MCF 10A (cell line): ENCODE results near the gene MIB1. TPM values are rescaled to one million over a fixed set of nuclear protein-coding genes. Genes with fewer than 3 reads are reported as not detected.
A peak's percentile ranks its signal among the peaks of the same experiment; 100 is the strongest.

Source experiments
- BruUV-seq: library from RNA; stranded (reverse); fragments of 400-500 nt; replicated peaks from 2 replicates; lab custom pipeline; 2021; lab: Mats Ljungman, UMichigan
- CTCF ChIA-PET: fragments of 300-600 bp; sonication (Branson Sonifier 250); formaldehyde crosslinking; extraction: SDS; loops from one replicate; lab custom pipeline; 2021; ENCODE audit warnings: antibody characterized with exemption, inconsistent platforms; lab: Yijun Ruan, JAX
- POLR2A ChIA-PET: fragments of 300-600, 350-650 bp; sonication (Branson Sonifier 250); formaldehyde crosslinking; extraction: SDS; loops from one replicate; lab custom pipeline; 2020; ENCODE audit warnings: antibody characterized with exemption, inconsistent platforms; lab: Yijun Ruan, JAX
- DNase-seq: peaks from one replicate; pipeline ENCODE4 v3.0.0-alpha.2; 2018; ENCODE audit not compliant: unreplicated experiment
- H3K27ac Mint-ChIP-seq: one replicate; pipeline ENCODE4 v1.8.0; 2022; ENCODE audit warnings: mild to moderate bottlenecking, low read depth, mixed read lengths; ENCODE audit not compliant: unreplicated experiment
- H3K27me3 Mint-ChIP-seq: one replicate; pipeline ENCODE4 v1.8.0; 2022; ENCODE audit warnings: mixed read lengths; ENCODE audit not compliant: insufficient read depth, unreplicated experiment
- H3K36me3 Mint-ChIP-seq: one replicate; pipeline ENCODE4 v1.8.0; 2022; ENCODE audit warnings: mild to moderate bottlenecking, moderate library complexity, mixed read lengths; ENCODE audit not compliant: insufficient read depth, unreplicated experiment
- H3K4me1 Mint-ChIP-seq: one replicate; pipeline ENCODE4 v1.8.0; 2022; ENCODE audit warnings: mixed read lengths; ENCODE audit not compliant: insufficient read depth, unreplicated experiment
- H3K4me3 Mint-ChIP-seq: one replicate; pipeline ENCODE4 v1.8.0; 2022; ENCODE audit warnings: mild to moderate bottlenecking, moderate library complexity, mixed read lengths; ENCODE audit not compliant: unreplicated experiment
- H3K9me3 Mint-ChIP-seq: one replicate; pipeline ENCODE4 v1.8.0; 2022; ENCODE audit warnings: mixed read lengths; ENCODE audit not compliant: unreplicated experiment
- CTCF ChIP-seq: fragments of 200-600 bp; IDR thresholded peaks from one replicate; pipeline ENCODE4 v1.8.0; 2022; ENCODE audit warnings: antibody characterized with exemption, mild to moderate bottlenecking; ENCODE audit not compliant: unreplicated experiment
- intact Hi-C: fragments of 100-400 bp; cut with micrococcal nuclease; formaldehyde crosslinking; loops from 2 replicates; pipeline ENCODE4 v1.14.1; 2022
- total RNA-seq: library from RNA; stranded (reverse); gene quantifications from 2 replicates; pipeline ENCODE4 v1.2.3, GENCODE V29; 2022

Gene MIB1
- total RNA-seq, 1 experiment from 2014 or later = 40.5 TPM

GRCh38 chr18:21820811-21821143 lies 80.2 kb downstream of the MIB1 start:
- H3K4me1 Mint-ChIP-seq = peaks cover 1% of the 10 kb centered on the region
- CTCF ChIA-PET = interaction anchor here (0.6 to 4.1 kb wide), 12 partner anchors 10 to 1222 kb away, joined by 3 to 25 read pairs (median 3); no protein-coding TSS in a partner anchor
- H3K36me3 Mint-ChIP-seq = peaks cover 41% of the 10 kb centered on the region
- POLR2A ChIA-PET = interaction anchor here (1.3 kb wide), 2 partner anchors 29 to 116 kb away, joined by 3 to 5 read pairs; partner anchors contain the start of gene ABHD3
- no peak for DNase-seq
- no peak overlapping the region for H3K4me3 Mint-ChIP-seq
- H3K9me3 Mint-ChIP-seq = no peaks in the 10 kb centered on the region
- TF ChIP-seq CTCF = no peak
- H3K27me3 Mint-ChIP-seq = no peaks in the 10 kb centered on the region
- no peak overlapping the region for H3K27ac Mint-ChIP-seq
- intact Hi-C loops = no loop called here
- BruUV-seq = no TSS peak

- peaks cover 25% of the 10 kb centered on the region for H3K36me3 Mint-ChIP-seq
- POLR2A ChIA-PET = no interaction called here
- BruUV-seq = no TSS peak
Observed at GRCh38 chr18:21823848-21824247, 83.3 kb downstream of the MIB1 start.

GRCh38 chr18:21826196-21826595 lies 85.6 kb downstream of the MIB1 start:
- Mint-ChIP-seq H3K9me3 (no peaks in the 10 kb centered on the region), H3K27me3 (no peaks in the 10 kb centered on the region), H3K4me1 (peaks cover 6% of the 10 kb centered on the region), H3K36me3 (peaks cover 13% of the 10 kb centered on the region), H3K27ac (no peak overlapping the region), H3K4me3 (no peak overlapping the region)
- no peak for TF ChIP-seq CTCF
- intact Hi-C loops = no loop called here
- ChIA-PET POLR2A (interaction anchor here (1.6 kb wide), 1 partner anchor 84 kb away, joined by 4 read pairs; no protein-coding TSS in a partner anchor), CTCF (interaction anchor here (0.7 kb wide), 1 partner anchor 86 kb away, joined by 3 read pairs; no protein-coding TSS in a partner anchor)
- BruUV-seq = no TSS peak
- peak; percentile 38 for DNase-seq

More at GRCh38 chr18:21823848-21824247, 83.3 kb downstream of the MIB1 start:
- no peaks in the 10 kb centered on the region for H3K27me3 Mint-ChIP-seq
- H3K9me3 Mint-ChIP-seq = no peaks in the 10 kb centered on the region
- CTCF ChIA-PET = interaction anchor here (0.6 kb wide), 1 partner anchor 1662 kb away, joined by 3 read pairs; no protein-coding TSS in a partner anchor
- no peak for DNase-seq
- H3K4me3 Mint-ChIP-seq = no peak overlapping the region
- H3K27ac Mint-ChIP-seq = no peak overlapping the region
- intact Hi-C loops = no loop called here
- peaks cover 6% of the 10 kb centered on the region for H3K4me1 Mint-ChIP-seq
- no peak for TF ChIP-seq CTCF

- Mint-ChIP-seq H3K36me3 (peaks cover 9% of the 10 kb centered on the region), H3K9me3 (no peaks in the 10 kb centered on the region), H3K4me1 (peaks cover 6% of the 10 kb centered on the region), H3K4me3 (no peak overlapping the region), H3K27ac (no peak overlapping the region), H3K27me3 (no peaks in the 10 kb centered on the region)
- POLR2A ChIA-PET = interaction anchor here (1.6 kb wide), 1 partner anchor 84 kb away, joined by 4 read pairs; no protein-coding TSS in a partner anchor
- intact Hi-C loops = no loop called here
- no peak for TF ChIP-seq CTCF
- DNase-seq = no peak
- BruUV-seq = no TSS peak
- CTCF ChIA-PET = interaction anchor here (1.0 kb wide), 1 partner anchor 226 kb away, joined by 3 read pairs; the partner anchor contains the start of gene ESCO1
Observed at GRCh38 chr18:21826641-21827302, 86.2 kb downstream of the MIB1 start.
